ENCODE data around the gene MACROH2A1. TPM values are rescaled to one million over a fixed set of nuclear protein-coding genes. Genes with fewer than 3 reads are reported as not detected.
A peak's percentile ranks its signal among the peaks of the same experiment; 100 is the strongest.

The MACROH2A1 gene
- total RNA-seq, 1 donor from 2014 or later, result 119 TPM

GRCh38 chr5:135384898-135385297 lies 14.1 kb downstream of the MACROH2A1 start:
- ATAC-seq (no peak), DNase-seq (no peak)
- intact Hi-C loops (cut with micrococcal nuclease), result no loop called here

- ATAC-seq (peak; percentile 42), DNase-seq (no peak)
- intact Hi-C loops (cut with micrococcal nuclease), result no loop called here
Measured at GRCh38 chr5:135383803-135384495, 15.1 kb downstream of the MACROH2A1 start.

GRCh38 chr5:135382981-135383380 lies 16.1 kb downstream of the MACROH2A1 start:
- no peak for DNase-seq
- no peak for ATAC-seq
- intact Hi-C loops (cut with micrococcal nuclease), result no loop called here

GRCh38 chr5:135382106-135382790 lies 16.8 kb downstream of the MACROH2A1 start:
- intact Hi-C loops (cut with micrococcal nuclease), result no loop called here
- ATAC-seq (no peak), DNase-seq (no peak)

GRCh38 chr5:135379046-135379654 lies 19.9 kb downstream of the MACROH2A1 start:
- no peak for DNase-seq
- intact Hi-C loops (cut with micrococcal nuclease), result no loop called here

GRCh38 chr5:135377751-135378680 lies 21.0 kb downstream of the MACROH2A1 start:
- no peak for DNase-seq
- ATAC-seq, result peak; percentile 7
- intact Hi-C loops (cut with micrococcal nuclease), result no loop called here

More at GRCh38 chr5:135379046-135379654, 19.9 kb downstream of the MACROH2A1 start:
- peak; percentile 31 for ATAC-seq

- intact Hi-C loops (cut with micrococcal nuclease), result no loop called here
Measured at GRCh38 chr5:135376961-135377624, 21.9 kb downstream of the MACROH2A1 start.

GRCh38 chr5:135375040-135375793 lies 23.8 kb downstream of the MACROH2A1 start:
- intact Hi-C loops (cut with micrococcal nuclease), result no loop called here
- no peak for DNase-seq
- ATAC-seq, result peak; percentile 47

More at GRCh38 chr5:135376961-135377624, 21.9 kb downstream of the MACROH2A1 start:
- DNase-seq, result no peak
- ATAC-seq, result no peak

- ATAC-seq (peak; percentile 90), DNase-seq (peak; percentile 56)
- intact Hi-C loops (cut with micrococcal nuclease), result no loop called here
Measured at GRCh38 chr5:135373736-135374515, 25.1 kb downstream of the MACROH2A1 start.

- DNase-seq (no peak), ATAC-seq (no peak)
- intact Hi-C loops (cut with micrococcal nuclease), result no loop called here
Measured at GRCh38 chr5:135372654-135373381, 26.2 kb downstream of the MACROH2A1 start.

GRCh38 chr5:135371622-135372232 lies 27.3 kb downstream of the MACROH2A1 start:
- intact Hi-C loops (cut with micrococcal nuclease), result no loop called here
- ATAC-seq (no peak), DNase-seq (no peak)

- DNase-seq (no peak), ATAC-seq (no peak)
- intact Hi-C loops (cut with micrococcal nuclease), result no loop called here
Measured at GRCh38 chr5:135369952-135370351, 29.1 kb downstream of the MACROH2A1 start.

- no peak for ATAC-seq
- no peak for DNase-seq
- intact Hi-C loops (cut with micrococcal nuclease), result no loop called here
Measured at GRCh38 chr5:135367554-135367953, 31.5 kb downstream of the MACROH2A1 start.

- DNase-seq, result no peak
- ATAC-seq, result no peak
- intact Hi-C loops (cut with micrococcal nuclease), result no loop called here
Measured at GRCh38 chr5:135367076-135367475, 32.0 kb downstream of the MACROH2A1 start.

- DNase-seq (no peak), ATAC-seq (peak; percentile 76)
- intact Hi-C loops (cut with micrococcal nuclease), result no loop called here
Measured at GRCh38 chr5:135365281-135365680, 33.8 kb downstream of the MACROH2A1 start.

Data from left ventricle myocardium superior (tissue), 1 donor.